Cardiac muscle cell (in vitro differentiated cells and primary cell): ENCODE results near the gene RPS26. TPM values are rescaled to one million over a fixed set of nuclear protein-coding genes. Genes with fewer than 3 reads are reported as not detected.
"Not testable (repeated sequence)": the region's sequence is repeated elsewhere in the genome, so short reads cannot be mapped to it uniquely, and the experiment has no call there.

Experiments
- DNase-seq, 2 donors: peaks; one replicate each; pipeline versions ENCODE4 v3.0.0 to v3.0.0-alpha.2; 2010 to 2017; ENCODE audit warnings: low read depth in 1 of 2, low spot score in 1 of 2
- H3K27ac ChIP-seq: fragments of 200-600 bp; sonication (generic); 2 replicates; pipeline ENCODE4 v1.5.1; 2016
- H3K27me3 ChIP-seq: fragments of 200-600 bp; sonication (generic); 2 replicates; pipeline ENCODE4 v1.6.0; 2016; ENCODE audit warnings: control low read depth
- H3K36me3 ChIP-seq: fragments of 200-600 bp; sonication (generic); 2 replicates; pipeline ENCODE4 v1.5.1; 2016; ENCODE audit warnings: control low read depth
- H3K4me1 ChIP-seq: fragments of 200-600 bp; sonication (generic); 2 replicates; pipeline ENCODE4 v1.8.1; 2017; ENCODE audit warnings: low read depth, mild to moderate bottlenecking, mixed run types
- H3K4me3 ChIP-seq: fragments of 200-600 bp; sonication (generic); 2 replicates; pipeline ENCODE4 v1.5.1; 2016; ENCODE audit warnings: mild to moderate bottlenecking
- H3K9me3 ChIP-seq: fragments of 200-600 bp; sonication (generic); 2 replicates; pipeline ENCODE4 v1.5.1; 2017; ENCODE audit warnings: low read depth, mild to moderate bottlenecking, control low read depth
- CTCF ChIP-seq: IDR thresholded peaks from 2 replicates; pipeline ENCODE4 v1.5.1; 2012; ENCODE audit warnings: low read depth, mild to moderate bottlenecking, low read length
- polyA plus RNA-seq: library from polyadenylated mRNA; unstranded; fragments of >200 nt; fragmentation: Nextera tagmentation; extraction: Ambion mirVana; gene quantifications from 2 replicates; pipeline ENCODE4 v1.2.1, GENCODE V29; 2016
- total RNA-seq: library from RNA; depleted of rRNA; stranded (reverse); fragments of >200 nt; gene quantifications from 2 replicates; pipeline ENCODE4 v1.2.3, GENCODE V29; 2016

RPS26 gene
- total and polyA plus RNA-seq, 2 experiments from 2014 or later = 252 to 535 TPM

GRCh38 chr12:55997535-55997859, 44.2 kb upstream of the RPS26 start:
- Histone ChIP-seq H3K36me3 (peaks cover 19% of the 10 kb centered on the region), H3K4me1 (peaks cover 6% of the 10 kb centered on the region), H3K27me3 (no peaks in the 10 kb centered on the region), H3K4me3 (peak overlapping the region; percentile 43), H3K27ac (peak overlapping the region; percentile 52), H3K9me3 (no peaks in the 10 kb centered on the region)
- no peak for TF ChIP-seq CTCF
- no peak for DNase-seq

- not testable (repeated sequence) for H3K9me3 ChIP-seq, H3K4me3 ChIP-seq, H3K27ac ChIP-seq, H3K27me3 ChIP-seq, H3K4me1 ChIP-seq, DNase-seq
- H3K36me3 ChIP-seq = peaks cover 13% of the 10 kb centered on the region
These were observed 42.2 kb upstream of the RPS26 start for GRCh38 chr12:55999522-55999921.

GRCh38 chr12:55999999-56000540, 41.6 kb upstream of the RPS26 start:
- H3K27me3 ChIP-seq, H3K4me3 ChIP-seq, H3K27ac ChIP-seq, DNase-seq, H3K4me1 ChIP-seq, H3K9me3 ChIP-seq: not testable (repeated sequence)
- peaks cover 13% of the 10 kb centered on the region for H3K36me3 ChIP-seq

- Histone ChIP-seq H3K27me3 (no peaks in the 10 kb centered on the region), H3K9me3 (no peaks in the 10 kb centered on the region), H3K4me3 (no peak overlapping the region), H3K36me3 (peaks cover 11% of the 10 kb centered on the region), H3K27ac (no peak overlapping the region), H3K4me1 (peaks cover 6% of the 10 kb centered on the region)
- TF ChIP-seq CTCF = no peak
- no peak for DNase-seq
These were observed 40.1 kb upstream of the RPS26 start for GRCh38 chr12:56001487-56002100.

- not testable (repeated sequence) for H3K27ac ChIP-seq, H3K27me3 ChIP-seq, H3K4me3 ChIP-seq, DNase-seq, H3K4me1 ChIP-seq, H3K9me3 ChIP-seq
- H3K36me3 ChIP-seq = peaks cover 11% of the 10 kb centered on the region
These were observed 38.3 kb upstream of the RPS26 start for GRCh38 chr12:56003376-56003775.

- no peak overlapping the region for H3K27ac ChIP-seq
- H3K9me3 ChIP-seq = no peaks in the 10 kb centered on the region
- no peak for TF ChIP-seq CTCF
- DNase-seq = no peak
- H3K36me3 ChIP-seq = peaks cover 11% of the 10 kb centered on the region
- no peaks in the 10 kb centered on the region for H3K27me3 ChIP-seq
- peaks cover 6% of the 10 kb centered on the region for H3K4me1 ChIP-seq
- H3K4me3 ChIP-seq = no peak overlapping the region
These were observed 37.5 kb upstream of the RPS26 start for GRCh38 chr12:56004211-56004610.

- Histone ChIP-seq H3K27ac (peak overlapping the region; percentile 78), H3K4me1 (peaks cover 6% of the 10 kb centered on the region), H3K36me3 (peaks cover 5% of the 10 kb centered on the region), H3K27me3 (no peaks in the 10 kb centered on the region), H3K9me3 (no peaks in the 10 kb centered on the region), H3K4me3 (peak overlapping the region; percentile 60)
- DNase-seq = peak; percentile 28 to 84
- no peak for TF ChIP-seq CTCF
These were observed 33.9 kb upstream of the RPS26 start for GRCh38 chr12:56007564-56008559.
